GM19240 (cell line): ENCODE results near the gene KRT15.
"Not testable (repeated sequence)": the region's sequence is repeated elsewhere in the genome, so short reads cannot be mapped to it uniquely, and the experiment has no call there.

Experiments used
- DNase-seq: peaks from one replicate; pipeline ENCODE4 v3.0.0; 2011; ENCODE audit warnings: low spot score; ENCODE audit not compliant: insufficient read length

Gene KRT15

DNA sequence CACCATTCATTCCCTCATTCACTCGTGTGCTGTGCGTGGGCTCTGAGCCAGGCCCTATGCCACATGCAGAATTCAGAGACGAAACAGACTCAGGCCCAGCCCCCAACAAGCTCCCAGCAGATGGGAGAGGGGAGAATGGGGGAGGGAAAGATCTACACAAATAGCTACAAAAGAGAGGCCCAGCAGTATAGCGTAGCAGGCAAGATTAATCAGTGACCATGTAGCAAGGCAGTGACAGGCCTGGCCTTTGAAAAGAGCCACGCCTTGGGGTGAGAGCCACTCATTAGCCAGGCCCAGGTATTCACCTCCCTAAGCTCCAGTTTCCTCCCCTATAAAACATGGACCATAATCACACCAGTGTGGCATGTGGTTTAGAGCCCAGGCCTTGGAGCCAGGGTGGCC lies 25.8 kb upstream of the KRT15 start:
- no peak for DNase-seq

DNA sequence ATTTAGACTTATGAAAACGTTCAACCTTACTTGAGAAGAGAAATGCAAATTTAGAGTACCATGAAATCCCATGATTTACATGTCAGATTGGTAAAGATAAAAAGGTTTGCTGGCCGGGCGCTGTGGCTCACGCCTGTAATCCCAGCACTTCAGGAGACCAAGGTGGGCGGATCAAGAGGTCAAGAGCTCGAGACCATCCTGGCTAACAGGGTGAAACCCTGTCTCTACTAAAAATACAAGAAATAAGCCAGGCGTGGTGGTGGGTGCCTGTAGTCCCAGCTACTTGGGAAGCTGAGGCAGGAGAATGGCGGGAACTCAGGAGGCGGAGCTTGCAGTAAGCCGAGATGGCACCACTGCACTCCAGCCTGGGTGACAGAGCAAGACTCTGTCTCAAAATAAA lies 24.1 kb upstream of the KRT15 start:
- DNase-seq = not testable (repeated sequence)

DNA sequence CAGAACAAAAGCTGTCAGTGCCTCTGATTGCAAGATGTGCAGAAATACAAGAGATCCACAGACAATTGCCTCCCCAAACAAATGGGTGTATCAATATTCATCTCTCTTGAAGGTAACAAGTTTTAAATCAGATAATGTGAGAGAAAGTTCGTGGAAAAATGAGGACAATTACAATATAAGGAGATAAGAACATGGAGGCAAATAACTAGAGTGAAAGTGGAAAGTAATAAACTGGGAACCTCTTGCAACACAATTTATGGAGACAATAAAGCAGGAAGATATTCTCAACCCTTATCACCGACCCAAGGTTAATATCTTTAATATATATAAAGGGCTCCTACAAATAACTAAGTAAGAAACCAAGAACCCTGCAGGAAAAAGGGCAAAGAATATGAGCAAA lies 23.7 kb upstream of the KRT15 start:
- no peak for DNase-seq

DNA sequence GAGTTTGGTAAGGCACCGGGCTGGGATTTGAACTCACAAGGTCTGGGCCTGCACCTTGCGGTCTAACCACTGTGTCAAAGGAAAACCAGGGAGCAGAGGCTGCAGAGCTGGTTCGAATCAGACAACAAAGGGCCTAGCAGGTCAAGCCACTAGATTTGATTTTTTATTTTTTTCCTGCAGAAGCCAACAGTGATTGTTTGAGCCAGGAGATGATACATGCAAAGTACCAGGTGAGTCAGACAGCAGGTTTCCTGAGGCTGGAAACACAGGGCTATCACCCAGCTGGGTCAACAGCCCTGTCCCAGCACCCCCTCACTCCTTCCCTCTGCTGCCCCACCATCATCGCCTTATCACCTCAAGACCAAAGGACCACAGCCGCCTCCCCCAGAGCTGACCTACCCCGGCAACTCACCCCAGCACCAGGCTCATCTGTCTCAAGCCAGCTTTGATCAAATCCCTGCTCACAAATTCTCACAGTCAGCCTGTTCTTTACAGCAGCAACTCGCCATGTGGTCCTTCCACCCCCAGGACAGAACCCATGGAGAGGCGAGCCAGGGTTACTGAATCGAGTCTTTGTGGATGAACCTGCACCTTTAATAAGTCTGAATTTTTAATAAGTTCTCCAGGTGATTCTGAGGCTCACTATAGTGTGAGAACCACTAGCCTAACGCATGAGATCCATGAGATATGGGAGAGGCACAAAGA lies 22.4 kb upstream of the KRT15 start:
- no peak for DNase-seq

DNA sequence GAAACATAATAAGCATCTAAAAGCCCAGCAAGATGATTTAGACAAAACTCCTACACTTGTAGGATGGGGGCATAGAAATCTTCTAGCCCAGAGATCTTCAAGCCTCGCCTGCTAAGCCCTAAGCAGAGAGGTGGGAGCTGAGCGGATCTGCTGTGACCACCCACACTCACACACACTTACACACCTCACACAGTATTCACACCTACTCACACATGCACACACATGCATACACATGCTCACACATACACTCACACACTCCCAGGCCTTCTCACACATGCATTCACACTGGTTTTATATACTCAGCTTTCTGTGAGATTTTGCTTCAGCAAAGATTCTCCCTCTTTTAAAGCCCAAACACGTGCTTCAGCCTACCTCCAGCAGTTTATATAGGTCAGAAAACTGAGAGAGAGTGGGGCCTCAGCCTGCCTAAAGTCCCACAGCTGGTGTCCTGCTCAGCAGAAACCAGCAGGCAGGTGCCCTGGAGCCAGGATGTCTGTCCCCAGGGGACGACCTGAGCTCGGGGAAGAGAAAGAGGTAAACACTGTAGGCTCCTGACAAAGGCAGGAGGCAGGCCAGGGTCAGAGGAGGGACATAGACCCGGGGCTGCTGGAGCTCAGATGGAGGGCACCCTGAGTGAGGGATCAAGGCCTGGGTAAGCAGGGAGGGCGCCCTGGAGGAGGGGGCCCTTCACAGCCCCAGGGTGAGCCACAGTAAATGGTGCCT lies 21.4 kb upstream of the KRT15 start:
- DNase-seq = no peak

DNA sequence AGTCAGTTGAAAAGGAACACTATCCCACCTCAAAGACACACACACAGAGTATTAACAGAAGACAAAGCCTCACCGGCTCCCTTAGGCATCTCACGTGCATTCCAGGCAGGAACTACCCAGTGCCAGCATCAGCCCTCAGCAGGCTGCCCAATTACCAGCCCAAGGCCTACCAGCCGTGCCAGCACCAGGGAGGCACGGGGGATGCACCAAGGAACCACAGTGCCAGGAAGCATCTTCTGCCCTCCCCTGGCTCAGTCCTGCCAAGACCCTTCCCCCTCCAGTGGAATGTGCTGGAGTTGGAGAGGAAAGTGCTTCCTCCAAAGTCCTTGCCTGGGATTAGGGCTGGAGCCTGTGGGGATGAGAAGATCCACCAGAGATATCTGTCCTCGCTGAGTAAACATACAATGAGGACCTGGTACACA lies 20.4 kb upstream of the KRT15 start:
- no peak for DNase-seq

DNA sequence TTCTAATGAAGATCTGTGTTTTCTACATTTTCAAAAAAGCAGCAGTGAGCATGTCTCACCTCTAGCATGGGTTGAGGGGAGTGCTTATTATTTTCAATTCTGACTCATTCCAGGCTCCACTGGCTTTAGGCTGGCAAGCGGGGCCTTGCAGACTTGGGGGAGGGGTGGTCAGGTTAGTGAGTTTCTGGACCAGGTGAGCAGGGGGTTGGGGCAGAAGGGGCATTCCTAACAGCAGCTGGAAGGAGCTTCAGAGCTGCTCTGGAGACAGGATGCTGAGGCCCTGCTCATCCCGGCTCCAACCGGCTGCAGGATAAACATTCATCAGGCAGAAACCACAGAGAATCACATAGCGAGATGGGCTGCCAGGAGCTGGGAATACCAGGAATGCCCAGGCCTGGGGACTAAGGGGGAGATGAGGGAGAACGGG lies 19.9 kb upstream of the KRT15 start:
- no peak for DNase-seq

DNA sequence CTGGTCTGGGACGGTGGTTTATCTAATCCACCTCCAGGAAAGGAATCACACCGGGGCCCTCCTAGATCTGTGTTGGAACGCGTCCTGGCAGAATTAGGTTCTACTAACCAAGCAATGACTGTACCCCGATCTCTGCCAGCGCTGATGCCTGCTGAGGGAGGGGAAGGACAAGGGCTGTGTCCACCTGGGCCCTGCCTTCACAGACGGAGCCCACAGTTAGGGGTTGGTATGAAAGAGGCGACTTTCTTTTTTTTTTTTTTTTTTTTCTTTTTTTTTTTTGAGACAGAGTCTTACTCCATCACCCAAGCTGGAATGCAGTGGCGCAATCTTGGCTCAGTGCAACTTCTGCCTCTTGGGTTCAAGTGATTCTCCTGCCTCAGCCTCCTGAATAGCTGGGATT lies 19.3 kb upstream of the KRT15 start:
- DNase-seq = no peak

DNA sequence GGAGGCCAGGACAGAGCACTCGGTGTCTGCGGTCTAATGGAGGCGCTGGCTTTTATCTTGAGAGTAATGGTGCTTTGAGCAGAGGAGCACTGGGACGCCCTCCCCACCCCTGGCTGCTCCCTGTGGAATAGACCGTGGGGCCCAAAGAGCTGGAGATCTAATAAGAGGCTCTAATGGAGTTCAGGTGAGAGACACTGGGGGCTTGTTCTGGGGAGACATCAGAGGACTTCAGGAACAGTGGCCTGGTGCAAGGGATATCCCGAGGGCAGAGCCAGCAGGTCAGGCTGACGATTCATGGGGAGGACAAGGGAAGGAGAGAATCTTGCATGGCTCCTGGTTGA lies 18.9 kb upstream of the KRT15 start:
- DNase-seq = no peak

DNA sequence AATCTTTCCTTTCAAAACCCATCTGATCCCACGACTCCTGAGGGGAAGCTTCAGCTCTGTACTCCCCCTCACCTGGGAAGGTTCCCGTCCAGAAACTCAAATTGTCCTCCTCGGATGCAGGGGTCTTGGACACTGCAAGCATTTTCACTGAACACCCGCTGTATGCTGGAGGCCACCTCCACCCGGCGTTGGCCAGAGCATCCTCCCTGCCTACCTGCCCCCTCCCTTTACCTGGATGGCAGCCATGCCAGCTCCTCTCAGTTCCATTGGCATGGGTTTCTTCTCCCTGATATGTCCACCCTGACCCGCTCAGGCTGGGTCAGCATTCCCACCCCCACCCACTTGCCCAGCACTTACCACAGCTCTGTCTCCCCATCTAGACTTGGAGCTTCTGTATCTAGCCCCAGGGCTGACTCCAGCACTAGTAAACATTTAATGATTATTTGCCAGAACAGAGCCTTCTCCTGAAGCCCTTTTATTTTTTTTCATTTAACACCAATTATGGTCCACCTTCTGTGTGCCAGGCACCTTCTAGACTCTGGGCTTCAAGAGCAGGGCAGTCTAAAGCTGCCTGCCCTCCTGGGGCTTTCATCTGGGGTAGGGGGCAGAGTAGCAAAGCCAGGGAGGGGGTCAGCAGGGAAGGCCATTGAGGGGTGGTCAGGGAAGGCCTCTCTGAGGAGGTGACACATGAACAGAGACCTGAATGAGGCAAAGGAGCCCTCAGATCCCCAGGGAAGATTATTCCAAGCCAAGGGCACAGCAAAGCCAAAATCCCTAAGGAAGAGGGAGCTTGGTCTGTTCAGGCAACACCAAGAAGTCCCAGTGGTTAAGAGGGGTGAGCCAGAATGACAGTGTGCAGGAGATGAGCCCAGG lies 18.3 kb upstream of the KRT15 start:
- no peak for DNase-seq

DNA sequence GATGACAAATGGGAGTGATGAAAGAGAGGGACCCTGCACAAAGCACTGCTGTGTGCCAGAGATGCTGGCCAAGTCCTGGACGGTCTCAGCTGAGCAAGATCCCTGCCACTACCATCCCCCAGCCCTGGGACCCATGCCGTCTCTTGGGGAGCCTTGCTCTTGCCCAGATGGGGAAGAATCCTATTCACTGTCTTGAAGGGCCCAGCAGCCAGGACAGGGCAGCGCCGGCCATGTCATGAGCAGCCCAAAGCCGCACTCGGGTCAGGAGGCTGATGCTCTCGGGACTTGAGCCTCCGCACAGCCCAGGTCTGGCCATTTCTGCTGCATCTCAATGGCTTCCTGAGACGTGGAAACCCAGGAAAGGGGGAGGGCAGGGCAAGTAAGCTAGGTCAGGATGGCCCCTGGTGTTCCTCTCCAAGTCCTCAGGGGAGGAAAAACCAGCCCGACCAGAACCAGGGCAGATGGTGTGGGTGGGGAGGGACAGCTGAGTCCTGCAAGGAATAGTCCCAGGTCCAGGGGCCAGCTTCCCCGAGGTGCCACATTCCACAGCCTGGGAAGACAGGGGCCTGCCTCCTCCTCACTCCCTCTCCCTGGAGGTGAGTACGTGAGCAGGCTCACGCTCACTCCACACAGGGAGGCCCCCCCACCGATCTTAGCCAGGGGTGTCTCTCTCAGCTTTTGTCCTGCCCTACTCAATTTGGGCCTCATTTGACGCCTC lies 17.2 kb upstream of the KRT15 start:
- DNase-seq = no peak

DNA sequence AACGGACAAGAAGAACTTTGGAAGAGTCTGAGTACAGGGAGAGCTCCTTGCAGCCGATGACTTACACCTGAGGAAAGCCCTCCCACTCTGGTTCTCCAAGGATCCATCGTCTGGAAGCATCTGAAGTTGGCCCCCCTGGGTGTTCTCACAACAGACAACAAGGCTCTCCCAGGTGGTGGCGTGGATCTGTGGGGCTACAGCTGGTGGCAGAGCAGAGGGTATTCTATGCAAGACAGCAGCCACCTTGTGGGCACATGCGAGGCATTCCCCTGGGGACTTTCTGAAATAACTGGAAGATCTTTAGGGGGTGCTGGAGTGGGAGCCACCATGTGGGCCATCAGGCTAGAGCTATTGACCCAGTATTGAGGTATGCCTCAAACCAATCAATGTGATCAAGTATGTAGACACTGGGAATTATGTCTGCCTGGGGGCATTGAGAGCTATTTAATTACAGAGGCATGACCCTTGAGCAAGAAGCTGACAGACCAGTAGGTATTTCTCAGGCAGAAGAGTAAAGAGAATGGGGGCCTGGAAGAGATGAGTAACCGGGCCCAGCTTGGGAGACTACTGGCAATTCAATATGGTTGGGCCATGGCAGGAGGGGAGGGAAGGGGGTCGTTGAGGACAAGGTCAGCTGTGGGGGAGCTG lies 16.3 kb upstream of the KRT15 start:
- DNase-seq = no peak

DNA sequence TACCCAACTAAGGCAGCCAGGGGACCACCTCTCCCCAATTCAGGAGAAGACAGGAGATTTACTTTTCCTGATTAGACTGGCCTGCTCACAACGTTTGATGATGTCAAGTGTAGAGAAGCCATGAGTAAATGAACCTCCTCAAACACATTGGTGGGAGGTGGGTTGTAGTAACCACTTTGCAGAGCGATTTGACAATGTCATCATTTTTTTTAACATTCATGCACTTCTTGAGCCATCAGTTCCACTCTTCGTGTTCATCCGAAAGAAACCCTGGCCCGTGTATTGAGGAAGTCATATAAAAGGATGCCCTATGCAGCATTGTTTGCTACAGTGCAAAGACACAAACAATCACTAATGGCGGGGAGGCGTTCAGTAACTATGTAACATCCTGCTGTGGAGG lies 14.9 kb upstream of the KRT15 start:
- no peak for DNase-seq

DNA sequence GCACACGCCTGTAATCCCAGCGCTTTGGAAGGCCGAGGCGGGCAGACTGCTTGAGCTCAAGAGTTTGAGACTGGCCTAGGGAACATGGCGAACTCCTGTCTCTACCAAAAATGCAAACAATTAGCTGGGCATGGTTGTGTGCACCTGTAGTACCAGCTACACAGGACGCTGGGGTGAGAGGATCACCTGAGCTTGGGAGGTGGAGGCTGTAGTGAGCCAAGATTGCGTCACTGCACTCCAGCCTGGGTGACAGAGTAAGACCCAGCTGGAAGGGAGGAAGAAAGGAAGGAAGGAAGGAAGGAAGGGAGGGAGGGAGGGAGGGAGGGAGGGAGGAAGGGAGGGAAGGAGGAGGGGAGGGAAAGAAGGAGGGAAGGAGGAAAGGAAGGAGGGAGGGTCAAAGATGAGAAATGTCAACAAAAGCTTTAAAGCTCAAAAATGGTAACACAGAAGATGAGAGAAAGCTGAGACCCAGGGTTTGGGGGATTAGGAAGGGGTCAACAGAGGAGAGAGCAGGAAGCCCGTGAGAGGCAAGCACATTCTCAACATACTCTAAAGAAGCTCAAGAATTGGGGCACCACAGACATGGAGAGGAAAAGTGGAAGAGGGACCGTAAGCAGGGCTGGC lies 14.4 kb upstream of the KRT15 start:
- no peak for DNase-seq

DNA sequence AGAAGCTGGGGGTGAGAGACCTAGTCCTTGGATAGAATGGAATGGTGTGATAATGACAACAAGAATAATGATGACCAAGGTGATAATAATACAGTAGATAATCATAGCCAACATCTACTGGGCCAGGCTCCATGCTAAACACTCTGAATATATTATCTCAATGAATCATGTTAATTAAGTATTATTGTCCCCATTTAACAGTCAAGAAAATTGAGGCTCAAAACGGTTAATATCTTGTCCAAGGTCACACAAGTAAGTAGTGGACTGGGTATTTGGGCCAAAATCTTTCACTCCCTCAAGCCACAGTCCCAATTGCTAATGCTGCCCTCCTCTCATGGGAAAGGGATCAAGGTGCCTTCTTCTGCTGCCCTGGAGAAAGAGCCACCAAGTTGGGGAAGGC lies 13.3 kb upstream of the KRT15 start:
- DNase-seq = no peak

DNA sequence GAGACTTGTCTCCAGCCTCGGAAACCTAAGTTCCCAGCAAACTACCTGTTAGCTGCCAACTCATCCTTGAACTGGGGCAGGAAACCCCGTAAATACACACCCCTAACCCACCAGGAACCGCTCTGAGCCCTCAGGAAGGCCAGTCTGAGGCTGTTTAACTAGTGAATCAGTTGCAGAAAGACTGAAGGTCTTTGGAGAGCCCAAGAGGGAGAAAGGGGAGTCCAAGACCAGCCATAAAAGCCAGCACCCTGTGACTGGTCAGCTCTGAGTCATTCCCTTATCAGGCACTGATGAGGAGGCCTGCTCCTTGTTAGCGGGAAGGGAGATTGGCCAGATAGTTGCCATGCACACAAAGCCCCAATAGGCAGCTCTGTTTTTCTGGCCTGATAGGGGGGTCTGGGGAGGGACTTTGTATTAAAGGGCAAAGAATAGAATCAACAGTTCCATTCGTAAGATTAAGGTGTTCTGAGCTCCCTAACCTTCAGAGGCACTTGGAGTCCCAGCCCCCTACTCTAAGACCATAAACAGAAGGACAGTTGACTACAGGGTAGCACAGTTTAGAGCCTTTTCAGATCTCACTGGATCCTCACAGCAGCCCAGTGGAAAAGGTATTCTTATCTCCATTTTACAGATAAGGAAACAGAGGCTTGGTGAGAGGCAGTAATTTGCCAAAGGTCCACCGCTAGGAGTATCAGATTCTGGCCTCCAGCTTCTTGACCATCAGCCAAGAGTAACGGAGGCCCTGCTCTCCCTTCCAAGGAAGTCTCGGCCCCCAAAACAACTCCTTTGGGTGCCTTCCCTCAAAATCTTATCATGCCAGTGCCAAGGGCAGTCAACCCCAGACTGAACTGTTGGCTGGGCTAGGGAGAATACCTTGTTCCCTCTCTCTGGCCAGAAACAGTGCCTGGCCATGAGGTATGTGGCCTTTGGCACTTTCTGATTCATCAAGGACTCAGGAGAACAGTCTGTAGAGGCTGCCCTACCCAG lies 11.7 kb upstream of the KRT15 start:
- no peak for DNase-seq

DNA sequence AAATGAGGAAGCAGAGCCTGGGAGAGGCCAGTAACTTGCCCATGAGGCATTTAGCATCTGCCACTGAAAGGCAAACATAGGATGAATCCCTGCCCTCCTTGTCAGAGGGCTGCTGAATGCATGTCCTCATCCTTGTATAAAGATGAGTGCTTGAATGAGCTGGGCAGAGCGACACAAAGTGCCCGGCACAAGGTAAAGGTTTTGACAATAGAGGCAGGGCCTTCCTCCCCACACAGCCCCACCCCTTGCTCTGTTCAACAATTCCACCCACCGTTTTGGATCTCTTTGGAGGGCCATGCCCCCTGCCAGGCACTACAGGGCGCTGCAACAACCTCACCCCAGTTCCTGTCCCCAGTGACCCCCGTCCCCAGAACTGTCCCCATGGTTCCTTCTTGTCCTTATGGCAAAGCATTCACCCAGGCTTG lies 10.8 kb upstream of the KRT15 start:
- no peak for DNase-seq

DNA sequence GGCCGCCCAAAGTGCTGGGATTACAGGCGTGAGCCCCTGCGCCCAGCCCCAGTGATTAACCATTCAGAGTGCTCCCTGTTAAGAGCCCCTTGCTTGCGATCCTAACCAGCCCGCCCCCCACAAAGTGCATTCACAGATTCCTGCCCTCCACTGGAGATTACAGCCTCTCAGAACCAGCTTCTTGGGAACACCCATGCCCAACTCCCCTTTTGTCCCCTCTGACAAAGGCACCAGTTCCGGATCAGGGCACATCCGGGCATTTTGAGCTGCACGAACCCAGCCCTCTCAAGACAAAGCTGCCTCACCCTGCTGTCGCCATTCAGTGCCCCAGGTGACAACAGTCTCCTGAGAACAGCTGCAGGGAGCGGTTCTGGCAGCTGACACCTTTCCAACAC lies 10.3 kb upstream of the KRT15 start:
- DNase-seq = no peak
